Measurements from ENCODE around the gene CFAP61.

DNA sequence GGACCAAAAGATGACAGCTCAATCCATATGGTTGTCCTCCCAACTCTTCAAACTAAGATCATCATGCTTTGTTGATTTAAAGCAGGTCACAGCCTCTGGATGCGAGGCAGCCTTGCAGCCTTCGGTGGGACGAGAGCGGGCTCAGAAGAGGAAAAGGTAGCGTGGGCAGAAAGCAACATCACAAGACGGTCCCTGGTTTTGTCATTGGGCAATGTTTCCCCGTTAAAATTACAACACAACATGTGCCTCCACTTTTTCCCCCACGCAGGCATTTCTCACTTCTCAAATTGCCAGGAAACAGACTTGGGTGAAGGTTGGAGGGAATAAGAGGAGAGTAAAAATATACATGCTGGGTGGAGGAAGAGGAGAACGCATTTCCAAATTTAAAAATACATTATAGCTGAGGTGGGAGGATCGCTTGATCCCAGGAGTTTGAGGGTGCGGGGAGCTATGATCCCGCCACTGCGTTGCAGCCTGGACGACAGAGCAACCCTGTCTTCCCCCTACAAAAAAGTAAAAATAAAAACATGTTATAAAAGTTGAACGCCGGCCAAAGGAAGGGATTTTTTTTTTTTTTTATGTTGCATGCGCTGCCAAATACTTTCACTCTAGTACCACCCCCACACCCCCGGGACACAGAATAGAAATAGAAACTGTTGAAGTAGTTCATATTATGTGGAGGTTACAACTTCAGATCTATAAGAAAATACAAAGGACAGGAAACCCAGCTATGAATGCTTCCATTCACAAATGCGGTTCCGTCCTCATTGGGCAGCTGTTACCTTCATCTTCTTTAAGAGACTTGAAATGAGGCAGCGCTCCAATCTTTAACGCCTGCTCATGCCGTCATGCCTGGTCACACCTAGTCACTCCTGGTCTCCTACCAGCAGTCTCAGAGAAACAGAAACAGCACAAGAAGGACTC, 49.0 kb upstream of the CFAP61 start:
- TF ChIP-seq EZH2phosphoT487 (IDR thresholded peaks at IDR 0.05; ENCODE audit: borderline replicate concordance) (no peak), CTCF (conservative IDR thresholded peaks at IDR 0.05; ENCODE audit: low read length) (no peak)

All from Loucy (cell line).